Spinal cord (tissue), 4 donors: Measurements from ENCODE around the gene NQO2. TPM values are rescaled to one million over a fixed set of nuclear protein-coding genes. Genes with fewer than 3 reads are reported as not detected.

ENCODE experiments used
- polyA plus RNA-seq, 2 donors: library from polyadenylated mRNA; unstranded; fragments of 120-200 nt; gene quantifications; one replicate each; pipeline ENCODE4 v1.2.1, GENCODE V29; 2013; ENCODE audit not compliant: insufficient read length in 2 of 2
- small RNA-seq: library from RNA; depleted of rRNA; stranded (forward); fragments of <200 nt; gene quantifications from one replicate; pipeline ENCODE3, GENCODE V24; 2014; ENCODE audit warnings: low replicate concordance
- total RNA-seq, 2 donors: library from RNA; depleted of rRNA in 1 of 2; stranded (reverse); fragments of 120-200 nt in 1 of 2; fragments of >200 nt in 1 of 2; gene quantifications; one replicate each; pipeline versions ENCODE4 v1.2.3 to v1.2.4, GENCODE V29; 2013 to 2014

The NQO2 gene
- total and polyA plus RNA-seq, 4 donors = 12.2 to 63.0 (median 42.8) TPM

Small RNA genes lying within 50 kb of the gene (small RNA-seq; reads per million reads assigned to genes)
- not detected for gene AL133351.4

Other genes with a start within 250 kb of the NQO2 start
- 1 to 10 TPM; 3.6 to 3.8 TPM for gene MYLK4, start 249.0 kb upstream of the NQO2 start, total RNA-seq
- 1 to 10 TPM; 1.4 TPM for gene MYLK4, start 249.0 kb upstream of the NQO2 start, polyA plus RNA-seq
- gene WRNIP1, start 234.5 kb upstream of the NQO2 start, total RNA-seq = 10 to 100 TPM; 35.9 to 63.6 TPM
- 10 to 100 TPM; 70.6 to 78.0 TPM for gene WRNIP1, start 234.5 kb upstream of the NQO2 start, polyA plus RNA-seq
- gene SERPINB1, start 158.0 kb upstream of the NQO2 start, total RNA-seq = 10 to 100 TPM; 17.0 to 23.4 TPM
- gene SERPINB1, start 158.0 kb upstream of the NQO2 start, polyA plus RNA-seq = 10 to 100 TPM; 12.0 to 14.0 TPM
- 10 to 100 TPM in 1 of 2 donors, 1 to 10 TPM in 1; 8.2 to 24.4 TPM for gene SERPINB9, start 96.6 kb upstream of the NQO2 start, total RNA-seq
- gene SERPINB9, start 96.6 kb upstream of the NQO2 start, polyA plus RNA-seq = 10 to 100 TPM; 19.2 to 20.6 TPM
- gene SERPINB6, start 28.3 kb upstream of the NQO2 start, total RNA-seq = 10 to 100 TPM; 43.1 to 72.0 TPM
- gene SERPINB6, start 28.3 kb upstream of the NQO2 start, polyA plus RNA-seq = 10 to 100 TPM; 81.6 to 82.5 TPM
- gene RIPK1, start 68.6 kb downstream of the NQO2 start, total RNA-seq = 10 to 100 TPM; 17.4 to 25.5 TPM
- 10 to 100 TPM; 15.7 to 18.6 TPM for gene RIPK1, start 68.6 kb downstream of the NQO2 start, polyA plus RNA-seq
- 10 to 100 TPM; 21.4 to 47.0 TPM for gene BPHL, start 118.8 kb downstream of the NQO2 start, total RNA-seq
- 10 to 100 TPM; 44.4 to 53.1 TPM for gene BPHL, start 118.8 kb downstream of the NQO2 start, polyA plus RNA-seq
- 100 to 1,000 TPM; 476 to 639 TPM for gene TUBB2A, start 157.7 kb downstream of the NQO2 start, total RNA-seq
- gene TUBB2A, start 157.7 kb downstream of the NQO2 start, polyA plus RNA-seq = 1,000 to 10,000 TPM; 2,006 to 2,011 TPM
- 100 to 1,000 TPM; 554 to 702 TPM for gene TUBB2B, start 227.8 kb downstream of the NQO2 start, total RNA-seq
- 1,000 to 10,000 TPM; 1,520 to 1,720 TPM for gene TUBB2B, start 227.8 kb downstream of the NQO2 start, polyA plus RNA-seq